HG02981 (cell line): ENCODE data around the gene FTCDNL1.

Source experiments
- ATAC-seq: cut with Tn5 transposase; IDR thresholded peaks from one replicate; pipeline ENCODE4 v1.9.1; 2021; ENCODE audit warnings: mild to moderate bottlenecking, moderate library complexity; ENCODE audit not compliant: unreplicated experiment

The FTCDNL1 gene

DNA sequence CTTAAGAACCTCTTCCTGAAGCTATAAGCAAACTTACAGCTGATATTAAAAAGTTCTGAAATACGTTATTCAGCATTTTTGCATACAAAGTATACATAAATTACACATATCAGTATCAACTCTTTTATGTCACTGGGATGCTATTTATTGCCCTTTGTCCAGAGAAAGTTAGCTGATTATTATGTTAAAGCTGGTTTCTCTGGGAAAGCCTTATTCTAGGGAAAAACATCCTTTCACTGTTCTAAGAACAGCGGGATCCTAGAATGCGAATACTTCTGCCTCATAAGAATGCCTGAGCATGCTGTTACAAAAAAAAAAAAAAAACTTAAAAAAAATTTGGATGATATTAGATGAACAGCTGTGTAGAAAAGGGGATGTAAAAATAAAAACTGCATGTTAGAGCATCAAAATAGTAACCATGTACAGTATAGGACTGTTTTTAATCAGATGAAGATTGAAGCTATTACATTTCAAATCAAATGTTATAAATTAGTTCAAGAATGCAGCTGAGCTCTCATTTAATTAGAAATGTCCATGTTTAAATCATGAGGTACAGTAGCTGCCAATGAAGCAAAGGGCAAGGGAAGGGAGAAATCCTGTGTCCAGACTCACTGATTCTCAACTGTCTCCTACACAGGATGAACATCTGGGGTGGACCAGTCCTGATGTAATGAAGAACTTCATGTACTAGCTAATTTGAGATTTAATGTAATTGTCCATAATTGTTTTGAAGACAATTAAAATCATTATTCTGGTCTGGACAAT is 8.2 kb downstream of the FTCDNL1 start:
- no peak for ATAC-seq

DNA sequence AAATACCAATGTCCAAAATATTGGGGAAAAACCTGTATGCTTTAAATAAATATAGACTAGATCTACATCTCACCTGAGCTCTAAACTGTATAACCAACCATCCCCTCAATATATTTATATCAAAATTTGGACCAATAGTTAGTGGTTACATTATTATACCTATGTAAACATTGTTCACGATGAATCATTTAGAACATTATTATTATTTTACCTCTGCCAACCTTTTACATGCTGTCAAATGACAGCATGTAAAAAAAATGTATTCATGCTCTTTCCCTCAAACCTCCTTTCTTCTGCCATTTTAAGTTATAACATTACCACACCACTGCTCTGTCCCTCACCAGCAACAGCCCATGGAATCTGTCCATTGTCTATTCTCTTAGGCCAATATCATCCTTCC is 9.6 kb downstream of the FTCDNL1 start:
- no peak for ATAC-seq

DNA sequence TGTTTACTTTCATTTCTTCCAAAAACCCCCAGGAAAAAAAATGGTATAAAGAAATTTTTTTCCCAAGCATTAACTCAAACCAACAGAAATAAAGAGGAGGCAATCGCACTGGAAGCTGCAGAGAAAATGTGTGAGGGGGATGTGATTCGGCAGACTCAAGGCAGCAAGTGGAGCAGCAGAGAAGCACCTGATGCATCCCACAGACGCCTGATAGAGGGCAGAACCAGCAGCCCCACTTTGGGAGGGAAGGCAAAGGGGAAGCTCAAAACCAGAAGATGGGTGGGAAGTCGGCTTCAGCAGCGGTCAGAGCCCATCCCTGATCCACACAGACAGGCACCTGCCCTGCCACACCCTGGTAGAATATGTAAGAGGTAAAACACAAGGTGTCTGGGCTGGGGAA is 12.6 kb downstream of the FTCDNL1 start:
- ATAC-seq = no peak

DNA sequence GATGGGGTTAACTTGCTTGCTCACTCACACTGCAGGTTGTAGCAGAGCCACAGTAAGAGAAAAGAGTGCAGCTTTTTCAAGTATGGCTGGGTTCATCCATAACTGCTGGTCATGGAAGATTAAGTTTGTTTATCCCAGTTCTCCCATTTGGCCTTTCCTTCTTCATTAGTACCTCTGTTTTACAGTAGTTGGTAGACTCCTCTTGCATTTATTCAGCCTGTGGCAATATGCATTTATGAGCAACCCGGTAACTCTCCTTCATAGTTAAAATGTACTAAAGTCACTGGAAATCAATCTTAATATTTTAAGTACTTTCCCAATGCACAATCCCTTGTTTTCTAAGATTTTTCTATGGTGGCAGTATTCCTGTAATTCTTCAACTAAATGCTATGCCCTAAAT is 14.0 kb downstream of the FTCDNL1 start:
- no peak for ATAC-seq

DNA sequence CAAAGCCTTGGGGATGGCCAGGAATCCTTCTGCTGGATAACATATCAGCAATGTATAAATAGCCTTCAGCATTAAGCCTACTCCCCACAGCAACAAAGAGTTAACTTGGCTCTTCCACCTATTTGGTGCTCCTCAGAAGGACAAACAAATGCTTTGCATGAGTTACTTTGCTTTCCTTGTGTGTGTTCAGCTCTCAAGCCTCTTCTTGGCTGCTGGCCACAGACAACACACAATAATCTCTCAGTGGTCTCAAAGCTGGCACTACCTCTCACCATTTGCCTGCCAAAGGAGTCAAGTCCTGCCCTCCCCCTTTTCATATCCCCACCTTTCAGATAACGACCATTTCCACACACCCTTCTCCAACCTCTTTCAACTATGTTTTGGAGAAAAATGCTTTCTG is 17.5 kb downstream of the FTCDNL1 start:
- ATAC-seq = no peak

DNA sequence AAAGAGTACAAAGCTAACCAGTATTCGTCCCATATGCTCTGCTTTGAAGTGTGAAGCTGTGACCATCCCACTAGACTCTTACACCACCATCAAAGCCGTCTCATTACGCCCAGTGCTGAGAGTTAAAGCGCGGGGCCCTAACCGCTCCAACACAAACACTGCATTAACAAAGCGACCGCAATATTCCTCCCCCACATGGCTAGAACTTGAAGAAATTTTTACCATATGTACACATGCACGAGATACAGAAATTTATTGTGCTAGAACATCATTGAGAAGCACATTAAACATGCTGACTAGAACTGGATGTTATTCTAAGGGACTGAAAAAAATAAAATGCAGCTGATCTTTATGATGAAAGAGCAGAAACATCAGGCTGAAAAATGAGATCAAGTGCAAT is 20.5 kb downstream of the FTCDNL1 start:
- no peak for ATAC-seq

DNA sequence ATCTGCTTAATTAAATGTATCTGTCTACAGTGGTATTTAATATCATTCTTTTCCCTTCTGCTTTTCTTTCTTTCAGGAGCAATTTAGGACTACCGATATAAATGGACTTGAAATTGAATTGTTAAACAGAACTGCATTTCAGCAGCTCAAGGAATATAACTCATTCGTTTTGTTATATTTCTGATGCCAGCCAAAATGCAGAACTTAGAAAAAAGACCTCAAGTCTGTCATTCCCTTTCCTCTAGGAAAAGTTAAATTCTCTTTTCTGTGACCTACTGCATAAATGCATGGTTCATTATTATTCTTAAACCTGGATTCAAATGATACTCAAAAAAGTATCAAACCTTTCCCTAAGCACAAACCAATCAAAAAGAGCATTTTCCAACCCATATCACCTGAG is 21.4 kb downstream of the FTCDNL1 start:
- ATAC-seq = no peak

DNA sequence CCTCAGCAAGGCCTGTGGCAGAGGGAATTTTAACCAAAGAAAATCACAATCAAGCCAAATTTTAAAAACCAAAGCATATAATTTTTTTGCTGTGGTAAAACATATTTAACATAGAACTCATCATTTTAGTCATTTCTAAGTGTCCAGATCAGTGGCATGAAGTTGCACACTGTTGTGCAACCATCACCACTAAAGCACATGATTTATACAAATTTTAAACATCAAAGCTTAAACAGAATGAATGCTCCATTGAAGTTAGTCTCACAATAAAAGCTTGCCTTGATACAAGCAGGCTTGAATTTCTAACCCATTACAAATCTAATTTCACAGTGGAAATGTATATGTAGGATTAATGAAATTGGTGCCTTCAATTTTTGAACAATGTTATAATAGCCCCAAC is 31.2 kb downstream of the FTCDNL1 start:
- no peak for ATAC-seq

DNA sequence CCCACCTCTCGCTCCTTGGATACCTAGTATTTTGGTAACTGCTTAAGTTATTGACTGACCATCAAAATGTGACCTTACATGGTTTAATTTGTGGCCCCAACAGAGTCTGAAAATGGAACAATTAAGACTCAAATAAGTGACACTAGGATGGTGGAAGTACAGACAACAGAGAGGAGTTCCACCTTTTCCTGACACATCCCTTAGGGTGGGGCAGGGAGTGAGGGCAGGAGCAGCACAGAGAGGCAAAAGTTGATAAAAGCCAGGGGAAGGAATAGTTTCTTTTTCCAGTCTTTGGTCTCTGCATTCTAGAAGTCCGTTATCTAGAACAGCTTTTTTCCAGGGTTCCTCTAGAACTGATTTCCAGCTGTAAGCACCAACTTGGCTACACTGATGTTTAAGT is 32.2 kb downstream of the FTCDNL1 start:
- ATAC-seq = no peak

DNA sequence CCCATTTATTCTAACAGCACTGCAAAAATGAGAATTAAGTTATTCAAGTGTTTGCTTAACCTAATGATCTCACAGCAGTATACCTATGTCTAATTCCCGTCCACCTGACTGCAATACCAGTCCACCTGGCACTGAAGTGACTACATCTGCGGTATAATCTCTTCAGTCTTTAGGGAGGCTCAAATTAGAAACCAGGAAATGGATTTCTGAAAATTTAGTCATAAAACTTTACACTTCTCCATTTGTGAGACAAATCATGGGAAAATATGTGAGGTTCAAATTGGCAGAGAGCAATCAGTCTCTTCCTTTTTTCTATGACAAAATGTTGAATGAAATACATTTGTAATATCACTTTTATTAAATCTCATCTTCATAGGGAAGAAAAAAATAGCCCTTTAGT is 33.0 kb downstream of the FTCDNL1 start:
- ATAC-seq = no peak

DNA sequence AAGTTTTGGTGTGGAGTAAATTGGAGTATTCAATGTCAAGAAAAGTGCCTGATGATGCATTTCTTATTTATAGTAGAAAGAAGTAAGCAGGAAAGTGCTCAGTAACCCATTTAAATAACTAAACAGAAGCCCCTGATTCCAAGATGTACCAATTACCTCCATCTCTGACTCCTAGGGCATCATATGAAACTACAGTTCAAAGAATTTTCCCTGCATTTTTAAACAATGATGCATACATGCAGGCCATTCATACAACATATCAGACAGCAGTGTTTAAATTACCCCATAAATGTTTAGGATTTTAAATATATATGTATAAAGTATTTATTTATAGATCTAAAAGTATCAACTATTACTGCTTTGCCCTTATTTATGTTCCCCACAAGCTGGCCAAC is 36.2 kb downstream of the FTCDNL1 start:
- ATAC-seq = no peak

DNA sequence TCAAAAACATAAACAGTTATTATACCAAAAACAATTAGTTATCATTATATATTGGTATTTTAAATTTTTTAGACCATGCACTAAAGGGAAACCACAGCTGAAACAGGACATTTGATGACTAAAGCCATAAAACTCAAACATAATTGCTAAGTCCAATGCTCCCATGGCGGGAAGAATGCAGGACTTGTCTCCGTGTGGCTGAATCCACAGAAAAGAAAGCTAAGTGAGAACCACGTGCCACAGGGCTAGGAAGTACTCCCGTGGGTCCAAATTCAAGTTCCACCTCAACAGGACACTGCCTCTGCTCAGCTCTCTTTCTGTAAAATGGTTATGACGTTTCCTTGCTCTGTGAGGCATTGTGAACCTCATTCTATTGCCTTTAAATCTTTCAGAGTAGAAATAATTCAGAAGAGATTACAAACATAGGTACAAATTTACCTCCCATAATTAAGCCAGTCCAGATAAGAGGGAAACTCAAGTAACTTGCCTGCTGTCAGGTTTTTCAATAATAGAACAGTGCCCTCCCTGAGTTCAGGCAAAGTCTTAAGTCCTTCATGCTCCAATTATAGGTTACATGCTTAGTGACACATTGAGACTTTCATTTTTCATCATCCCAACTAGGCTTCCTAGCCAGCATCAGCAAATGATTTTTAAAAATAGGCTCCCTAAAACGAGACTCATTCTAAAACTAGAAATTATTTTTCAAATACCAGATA is 36.7 kb downstream of the FTCDNL1 start:
- no peak for ATAC-seq

DNA sequence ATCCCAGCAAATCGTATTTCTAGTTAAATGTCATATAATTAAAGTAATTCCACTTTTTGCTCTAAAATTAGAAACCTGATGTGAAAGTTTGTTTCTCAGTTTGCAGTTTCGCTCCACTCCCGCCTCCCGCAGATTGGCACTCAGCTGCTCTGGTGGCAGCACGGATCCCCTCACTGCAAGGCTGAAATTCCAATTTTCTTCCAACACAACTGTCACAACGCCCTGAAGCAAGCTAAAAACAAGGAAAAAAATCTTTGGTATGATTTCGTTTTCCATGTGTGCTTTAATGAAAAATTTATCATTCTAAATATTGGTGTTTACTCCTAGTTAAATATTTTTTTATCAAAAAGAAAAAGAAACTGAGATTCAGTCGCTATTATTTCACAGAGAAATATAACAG is 38.5 kb downstream of the FTCDNL1 start:
- no peak for ATAC-seq

DNA sequence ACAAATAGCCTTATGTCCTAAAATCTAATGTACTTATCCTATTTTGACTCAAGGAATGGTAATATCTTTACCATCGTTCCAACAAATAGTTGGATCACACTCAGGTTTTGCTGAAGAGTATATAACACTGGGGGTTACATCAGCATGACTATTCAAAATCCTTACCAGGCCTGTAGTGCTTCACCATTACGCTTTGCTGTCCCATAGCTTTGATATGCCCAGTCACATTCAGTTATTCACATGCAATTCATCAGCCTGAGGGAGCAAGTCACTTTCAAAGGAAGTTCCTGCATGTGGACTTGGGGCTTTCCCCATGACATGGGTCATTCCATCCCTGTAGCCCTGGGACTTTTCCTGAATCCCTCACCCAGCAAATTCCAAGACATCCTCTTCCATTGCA is 39.6 kb downstream of the FTCDNL1 start:
- no peak for ATAC-seq

DNA sequence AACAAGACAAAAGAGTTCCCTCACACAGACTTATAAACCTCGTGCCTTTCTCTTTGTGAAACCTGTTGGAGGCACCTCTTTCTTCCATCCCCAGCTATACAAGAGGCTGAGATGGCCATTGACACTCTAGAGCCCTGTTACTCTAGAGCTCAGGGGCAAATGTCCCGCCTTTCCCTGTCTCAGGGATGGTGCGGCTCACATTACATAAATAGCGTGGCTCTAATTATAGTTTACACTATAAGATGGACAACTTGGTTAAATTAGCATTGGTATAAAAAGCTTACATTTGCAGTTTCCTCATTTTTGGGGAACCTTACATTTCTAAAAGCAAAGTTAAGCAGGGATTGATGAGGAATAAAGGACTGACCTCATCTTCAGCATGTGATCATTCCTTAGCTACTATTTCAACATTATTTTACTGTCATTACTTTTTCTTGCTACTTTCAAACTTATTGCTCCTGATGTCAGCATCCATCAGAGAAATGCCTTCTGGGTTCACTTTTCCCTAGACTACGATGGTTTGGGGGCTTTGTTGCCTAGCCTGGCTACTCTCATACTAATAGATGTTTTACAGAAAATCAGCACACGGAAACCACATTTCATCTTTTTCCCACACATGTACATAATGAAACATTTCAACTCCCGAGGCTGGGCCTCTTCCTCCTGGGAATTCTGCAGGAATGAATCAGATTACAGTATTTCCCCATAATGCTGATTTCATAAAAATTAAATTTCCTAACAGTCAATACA is 40.4 kb downstream of the FTCDNL1 start:
- no peak for ATAC-seq

DNA sequence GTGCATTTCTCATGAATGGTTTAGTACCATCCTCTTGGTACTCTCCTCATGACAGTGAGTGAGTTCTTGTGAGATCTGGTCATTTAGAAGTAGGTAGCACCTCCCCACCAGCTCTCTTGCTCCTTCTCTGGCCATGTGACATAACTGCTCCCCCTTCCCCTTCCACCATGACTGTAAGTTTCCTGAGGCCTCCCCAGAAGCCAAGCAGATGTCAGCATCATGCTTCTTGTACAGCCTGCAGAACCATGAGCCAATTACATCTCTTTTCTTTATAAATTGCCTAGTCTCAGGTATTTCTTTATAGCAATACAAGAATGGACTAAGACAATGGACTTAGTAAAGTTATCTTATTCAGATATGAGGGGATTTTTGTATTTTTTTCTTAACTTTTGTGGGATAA is 43.0 kb downstream of the FTCDNL1 start:
- ATAC-seq = no peak

DNA sequence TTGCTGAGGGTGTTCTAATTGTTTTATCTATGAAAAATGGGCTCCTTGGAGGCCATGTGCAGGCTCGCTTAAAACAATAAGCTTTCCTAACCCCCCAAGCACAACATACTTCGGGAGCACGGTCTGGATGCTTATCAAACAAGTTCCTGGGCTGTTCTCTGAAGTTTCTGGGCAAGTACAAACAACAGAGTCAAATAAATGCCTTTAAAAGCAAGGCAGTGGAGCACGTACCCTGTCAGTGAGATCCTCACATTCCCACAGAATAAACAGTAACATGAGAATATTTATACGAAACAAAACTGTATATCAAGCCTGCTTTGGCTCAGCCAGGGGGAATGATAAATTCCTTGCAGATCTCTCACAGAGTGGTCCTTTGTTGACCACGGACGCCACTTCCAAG is 44.8 kb downstream of the FTCDNL1 start:
- no peak for ATAC-seq

DNA sequence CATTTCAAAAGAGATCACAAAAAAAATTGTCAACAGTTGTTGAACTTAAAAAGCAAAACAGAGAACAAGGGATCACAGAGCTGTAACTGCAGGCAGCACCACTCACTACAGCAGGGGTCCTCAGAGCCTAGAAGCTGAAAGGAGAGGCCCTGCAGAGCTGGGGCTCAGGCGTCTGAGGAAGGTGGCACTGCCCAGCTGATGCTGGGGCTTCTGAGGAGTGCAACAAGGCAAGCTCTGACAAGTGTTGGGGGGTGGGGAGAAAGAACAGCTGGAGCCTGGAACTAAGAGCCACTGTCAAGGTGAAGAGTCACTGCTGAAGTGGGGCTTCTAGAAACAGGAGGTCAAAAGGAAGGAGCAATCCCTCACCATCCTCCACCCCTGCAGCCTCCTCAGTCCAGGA is 46.2 kb downstream of the FTCDNL1 start:
- no peak for ATAC-seq

DNA sequence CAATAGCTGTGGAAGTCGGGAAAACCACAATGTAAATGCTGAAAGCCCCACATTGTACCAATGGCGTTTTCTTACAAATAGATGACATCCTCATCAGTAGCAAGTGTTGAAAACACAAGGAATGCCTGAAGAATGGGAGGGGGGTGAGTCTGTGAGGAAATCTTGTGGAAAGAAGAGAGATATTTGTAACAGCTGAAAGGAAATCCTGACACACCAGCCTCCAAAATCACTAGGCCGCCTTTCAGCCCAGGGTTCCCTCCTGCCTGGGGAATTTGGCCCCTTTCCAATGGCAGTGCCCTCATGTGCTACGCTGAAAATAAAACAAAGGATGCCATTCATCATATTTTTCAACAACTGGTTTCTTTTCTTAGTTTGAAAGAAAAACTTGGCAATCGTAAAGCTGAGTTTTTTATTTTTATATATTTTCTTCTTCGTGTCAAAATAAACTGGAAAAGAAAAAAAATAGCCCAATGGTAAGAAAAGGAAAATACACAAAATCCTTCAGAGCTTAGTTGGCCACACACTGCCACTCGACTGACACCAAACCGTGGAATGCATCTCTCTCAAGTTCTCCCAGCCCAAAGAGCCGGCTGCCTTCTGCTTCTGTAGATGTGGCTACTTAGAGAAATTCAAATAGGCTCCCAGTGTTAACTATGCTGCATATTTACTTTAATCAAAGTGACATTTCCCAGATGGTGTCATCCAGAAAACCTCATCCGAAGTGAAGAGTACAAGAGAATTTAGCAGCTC is 52.0 kb downstream of the FTCDNL1 start:
- ATAC-seq = no peak

DNA sequence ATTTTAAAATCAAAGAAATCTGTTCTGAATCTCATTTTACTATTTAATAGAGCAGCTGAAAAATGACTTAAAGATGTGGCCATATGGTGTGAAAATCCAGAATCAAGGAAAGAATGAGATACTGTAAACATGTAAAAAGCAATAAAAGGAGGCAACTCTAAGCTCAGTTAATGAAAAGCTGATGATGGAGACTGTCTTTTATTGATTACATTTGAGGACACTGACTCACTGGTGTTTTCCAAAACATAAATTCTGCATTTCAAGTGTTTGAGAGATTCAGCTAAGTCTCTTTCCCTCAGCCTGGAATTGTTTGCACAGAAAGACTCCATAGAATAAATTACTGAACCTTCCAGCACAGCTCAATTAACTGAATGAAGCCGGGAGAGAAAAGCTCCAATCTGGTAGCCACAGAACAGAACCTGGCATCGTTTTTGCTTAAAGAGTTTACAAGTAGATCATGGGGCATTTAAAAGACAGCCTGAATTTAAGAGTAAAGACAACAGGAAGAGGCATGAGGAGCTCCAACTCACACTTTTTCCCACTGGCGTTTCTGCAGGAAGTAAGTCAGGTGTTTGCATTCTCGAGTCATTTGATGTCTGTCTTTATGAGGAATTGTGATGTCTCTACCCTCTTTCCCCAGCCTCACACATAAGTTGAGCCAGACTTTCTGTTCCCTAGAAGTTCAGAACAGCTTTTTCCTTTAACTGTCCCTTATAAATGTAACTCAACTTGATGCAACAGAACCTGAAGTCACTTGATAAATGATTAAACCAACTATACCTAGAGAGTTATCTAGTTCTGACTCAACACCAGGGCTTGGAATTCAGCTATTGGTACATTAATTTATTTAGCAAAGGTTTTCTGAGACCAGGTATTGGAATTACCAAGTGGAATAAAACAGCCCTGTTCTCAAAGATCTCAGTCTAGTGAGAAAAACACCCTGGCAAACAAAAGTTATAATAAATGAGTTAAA is 53.3 kb downstream of the FTCDNL1 start:
- peak; percentile 85 for ATAC-seq
